Gastroesophageal sphincter (tissue), 4 donors: ENCODE results near the gene STXBP1. TPM values are rescaled to one million over a fixed set of nuclear protein-coding genes. Genes with fewer than 3 reads are reported as not detected.
"Not testable (repeated sequence)": the region's sequence is repeated elsewhere in the genome, so short reads cannot be mapped to it uniquely, and the experiment has no call there.

Experiments
- ATAC-seq: fragments of 150-250 bp; one replicate; pipeline ENCODE4 v1.9.1; 2016; ENCODE audit warnings: mild to moderate bottlenecking, moderate library complexity
- H3K27ac ChIP-seq, 4 donors: fragments of 200-600 bp; sonication (generic) in 3 of 4; 1 replicate in 3 of 4; 2 replicates in 1 of 4; pipeline ENCODE4 v1.5.1; 2016 to 2019
- H3K27me3 ChIP-seq: fragments of 200-600 bp; sonication (generic); one replicate; pipeline ENCODE4 v1.5.1; 2019
- H3K36me3 ChIP-seq, 2 donors: fragments of 200-600 bp; sonication (generic); one replicate each; pipeline ENCODE4 v1.5.1; 2019; ENCODE audit warnings: control low read depth in 1 of 2
- H3K4me1 ChIP-seq, 3 donors: fragments of 200-600 bp; sonication (generic); 1 replicate in 2 of 3; 2 replicates in 1 of 3; pipeline ENCODE4 v1.5.1; 2016 to 2019; ENCODE audit warnings: control low read depth in 2 of 3
- H3K4me3 ChIP-seq, 2 donors: fragments of 200-600 bp; sonication (generic); one replicate each; pipeline ENCODE4 v1.5.1; 2019; ENCODE audit warnings: mild to moderate bottlenecking in 1 of 2, moderate library complexity in 1 of 2
- H3K9me3 ChIP-seq, 3 donors: fragments of 200-600 bp; sonication (generic); one replicate each; pipeline ENCODE4 v1.5.1; 2017 to 2019; ENCODE audit warnings: control low read depth in 2 of 3
- EP300 ChIP-seq: sonication (generic); formaldehyde crosslinking; IDR thresholded peaks from one replicate; pipeline ENCODE4 v1.6.1; 2017; ENCODE audit warnings: antibody characterized with exemption, mild to moderate bottlenecking
- POLR2A ChIP-seq, 2 donors: fragments of 450-650 bp; IDR thresholded peaks; one replicate each; pipeline ENCODE4 v1.6.1; 2017; ENCODE audit warnings: antibody characterized with exemption in 2 of 2, mild to moderate bottlenecking in 2 of 2, moderate library complexity in 1 of 2
- POLR2AphosphoS5 ChIP-seq: sonication (generic); formaldehyde crosslinking; IDR thresholded peaks from one replicate; pipeline ENCODE4 v1.6.1; 2017; ENCODE audit warnings: antibody characterized with exemption
- WGBS, 2 donors: methylation state at CpG; one replicate each; pipeline ENCODE4 v1.1.5; 2018; ENCODE audit warnings: low coverage in 1 of 2; 5-methylcytosine and 5-hydroxymethylcytosine counted together
- total RNA-seq, 4 donors: library from RNA; depleted of rRNA; stranded (reverse); fragments of >200 nt; gene quantifications; one replicate each; pipeline ENCODE4 v1.1.0, GENCODE V29; 2016
- TF ChIP-seq, protein P1 (sequence below), 4 experiments: fragments of 200-600 bp in 2 of 4; fragments of 450-650 bp in 2 of 4; sonication (generic) in 1 of 4; IDR thresholded peaks; one replicate each; pipeline ENCODE4 v1.5.1; 2017 to 2019; ENCODE audit warnings: antibody characterized with exemption in 4 of 4, mild to moderate bottlenecking in 2 of 4, moderate library complexity in 2 of 4

The STXBP1 gene
- total RNA-seq, 4 donors from 2014 or later, result 25.7 to 47.0 (median 33.1) TPM

DNA sequence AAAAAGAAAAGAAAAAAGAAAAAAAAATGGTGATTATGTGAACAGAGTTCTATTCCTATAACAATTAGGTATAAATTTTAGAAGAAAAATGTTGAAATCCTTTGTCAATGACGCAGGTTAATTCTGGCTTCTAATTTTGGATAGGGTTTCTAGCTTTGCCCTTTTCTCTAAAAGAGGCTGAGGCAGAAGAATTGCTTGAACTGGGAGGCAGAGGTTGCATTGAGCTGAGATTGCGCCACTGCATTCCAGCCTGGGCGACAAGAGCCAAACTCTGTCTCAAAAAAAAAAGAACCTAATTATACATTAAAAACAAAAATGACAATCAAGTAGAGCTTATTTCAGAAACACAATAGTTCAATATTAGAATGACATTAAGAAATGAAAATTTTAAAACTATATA is 2.9 kb downstream of the STXBP1 start:
- 74 to 87% methylated on average over 2 to 3 of the region's 3 CpGs for WGBS, 2 donors
- ATAC-seq, result no peak
- Histone ChIP-seq H3K4me1 (peaks cover 0 to 26% (median 0%) of the 10 kb centered on the region in 3 donors), H3K27me3 (no peaks in the 10 kb centered on the region), H3K36me3 (no peaks in the 10 kb centered on the region), H3K9me3 (no peaks in the 10 kb centered on the region), H3K4me3 (no peak overlapping the region), H3K27ac (no peak overlapping the region)
- TF ChIP-seq, protein P1, sequence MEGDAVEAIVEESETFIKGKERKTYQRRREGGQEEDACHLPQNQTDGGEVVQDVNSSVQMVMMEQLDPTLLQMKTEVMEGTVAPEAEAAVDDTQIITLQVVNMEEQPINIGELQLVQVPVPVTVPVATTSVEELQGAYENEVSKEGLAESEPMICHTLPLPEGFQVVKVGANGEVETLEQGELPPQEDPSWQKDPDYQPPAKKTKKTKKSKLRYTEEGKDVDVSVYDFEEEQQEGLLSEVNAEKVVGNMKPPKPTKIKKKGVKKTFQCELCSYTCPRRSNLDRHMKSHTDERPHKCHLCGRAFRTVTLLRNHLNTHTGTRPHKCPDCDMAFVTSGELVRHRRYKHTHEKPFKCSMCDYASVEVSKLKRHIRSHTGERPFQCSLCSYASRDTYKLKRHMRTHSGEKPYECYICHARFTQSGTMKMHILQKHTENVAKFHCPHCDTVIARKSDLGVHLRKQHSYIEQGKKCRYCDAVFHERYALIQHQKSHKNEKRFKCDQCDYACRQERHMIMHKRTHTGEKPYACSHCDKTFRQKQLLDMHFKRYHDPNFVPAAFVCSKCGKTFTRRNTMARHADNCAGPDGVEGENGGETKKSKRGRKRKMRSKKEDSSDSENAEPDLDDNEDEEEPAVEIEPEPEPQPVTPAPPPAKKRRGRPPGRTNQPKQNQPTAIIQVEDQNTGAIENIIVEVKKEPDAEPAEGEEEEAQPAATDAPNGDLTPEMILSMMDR (IDR thresholded peaks at IDR 0.05), result no peak
- TF ChIP-seq EP300 (no peak), POLR2A (IDR thresholded peaks at IDR 0.05) (no peak), POLR2AphosphoS5 (no peak)

DNA sequence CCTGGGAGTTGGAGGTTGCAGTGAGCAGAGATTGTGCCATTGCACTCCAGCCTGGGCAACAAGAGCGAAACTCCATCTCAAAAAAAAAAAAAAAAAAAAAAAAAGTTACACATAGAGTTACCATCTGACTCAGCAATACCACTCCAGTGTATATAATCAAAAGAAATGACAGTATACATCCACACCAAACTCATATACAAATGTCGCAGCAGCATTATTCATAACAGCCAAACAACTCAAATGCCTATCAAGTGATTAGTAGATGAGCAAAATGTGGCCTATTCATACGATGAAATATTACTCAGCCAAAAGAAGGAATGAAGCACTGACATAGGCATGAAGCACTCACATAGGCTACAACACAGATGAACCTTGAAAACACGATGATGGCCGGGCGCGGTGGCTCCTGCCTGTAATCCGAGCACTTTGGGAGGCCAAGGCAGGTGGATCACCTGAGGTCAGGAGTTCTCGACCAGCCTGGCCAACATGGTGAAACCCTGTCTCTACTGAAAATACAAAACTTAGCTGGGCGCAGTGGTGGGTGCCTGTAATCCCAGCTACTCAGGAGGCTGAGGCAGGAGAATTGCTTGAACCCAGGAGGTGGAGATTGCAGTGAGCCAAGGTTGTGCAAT is 9.4 kb downstream of the STXBP1 start:
- not testable (repeated sequence) for H3K4me3 ChIP-seq, H3K27ac ChIP-seq, H3K4me1 ChIP-seq, H3K36me3 ChIP-seq, H3K9me3 ChIP-seq, ATAC-seq, H3K27me3 ChIP-seq
- WGBS, 2 donors, result 75 to 96% methylated on average over 4 to 10 of the region's 10 CpGs

DNA sequence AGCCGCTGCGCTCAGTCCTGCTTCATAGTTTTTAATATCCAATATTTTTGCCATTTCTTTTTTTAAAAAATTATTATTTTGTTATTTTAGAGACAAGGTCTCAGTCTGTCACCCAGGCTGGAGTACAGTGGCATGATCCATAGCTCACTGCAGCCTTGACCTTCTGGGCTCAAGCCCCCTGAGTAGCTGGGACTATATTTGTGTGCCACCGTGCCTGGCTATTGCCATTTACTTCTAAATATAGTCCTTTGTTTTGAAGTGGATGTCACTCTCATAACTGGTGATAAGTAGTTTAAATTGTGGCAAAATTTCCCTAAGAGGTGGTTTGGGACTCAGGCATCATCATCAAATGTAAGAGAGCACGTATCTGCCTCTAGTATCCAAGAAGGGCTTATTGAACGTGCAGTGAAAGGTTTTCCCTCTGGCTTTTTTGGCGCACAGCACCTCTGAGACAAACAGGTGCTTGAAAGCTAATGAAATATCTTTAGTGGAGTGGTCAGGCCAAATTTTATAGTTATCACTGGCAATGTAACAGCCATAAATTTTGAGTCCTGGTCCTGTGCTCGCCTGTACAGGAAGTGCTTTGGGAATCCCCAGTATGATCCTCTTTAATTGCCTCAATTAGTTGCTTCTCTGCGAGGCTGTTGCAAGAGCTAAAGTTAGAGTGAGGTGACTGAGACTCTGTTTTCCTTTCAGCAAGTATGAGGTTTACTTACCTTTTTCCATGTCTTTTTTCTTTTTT is 14.8 kb downstream of the STXBP1 start:
- no peaks in the 10 kb centered on the region for H3K36me3 ChIP-seq
- no peak for ATAC-seq
- no peak for TF ChIP-seq POLR2AphosphoS5
- TF ChIP-seq EP300, result no peak
- TF ChIP-seq, protein P1 (IDR thresholded peaks at IDR 0.05), result no peak
- no peak for TF ChIP-seq POLR2A (IDR thresholded peaks at IDR 0.05)
- no peak overlapping the region for H3K27ac ChIP-seq
- 66 to 78% methylated on average over 8 of the region's 8 CpGs for WGBS, 2 donors
- no peaks in the 10 kb centered on the region for H3K9me3 ChIP-seq
- H3K4me1 ChIP-seq, result peaks cover 0 to 15% (median 0%) of the 10 kb centered on the region in 3 donors
- H3K27me3 ChIP-seq, result no peaks in the 10 kb centered on the region
- no peak overlapping the region for H3K4me3 ChIP-seq

DNA sequence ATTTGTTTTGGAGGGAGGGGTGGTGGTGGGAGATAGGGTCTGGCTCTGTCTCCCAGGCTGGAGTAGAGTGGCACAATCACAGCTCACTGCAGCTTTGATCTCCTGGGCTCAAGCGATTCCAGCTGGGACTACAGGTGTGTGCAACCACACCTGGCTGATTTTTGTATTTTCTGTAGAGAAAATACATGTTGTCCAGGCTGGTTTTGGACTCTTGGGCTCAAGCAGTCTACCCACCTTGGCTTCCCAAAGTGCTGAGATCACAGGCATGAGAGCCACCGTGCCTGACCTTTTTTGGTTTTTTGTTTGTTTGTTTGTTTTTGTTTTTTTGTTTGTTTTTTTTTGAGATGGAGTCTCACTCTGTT is 15.4 kb downstream of the STXBP1 start:
- H3K27ac ChIP-seq, result no peak overlapping the region
- 83 to 100% methylated on average over 1 to 2 of the region's 2 CpGs for WGBS, 2 donors
- TF ChIP-seq POLR2AphosphoS5, result no peak
- TF ChIP-seq POLR2A (IDR thresholded peaks at IDR 0.05), result no peak
- TF ChIP-seq EP300, result no peak
- TF ChIP-seq, protein P1 (IDR thresholded peaks at IDR 0.05), result no peak
- no peaks in the 10 kb centered on the region for H3K36me3 ChIP-seq
- peaks cover 0 to 15% (median 0%) of the 10 kb centered on the region in 3 donors for H3K4me1 ChIP-seq
- ATAC-seq, result no peak
- H3K9me3 ChIP-seq, result no peaks in the 10 kb centered on the region
- H3K27me3 ChIP-seq, result no peaks in the 10 kb centered on the region
- no peak overlapping the region for H3K4me3 ChIP-seq

DNA sequence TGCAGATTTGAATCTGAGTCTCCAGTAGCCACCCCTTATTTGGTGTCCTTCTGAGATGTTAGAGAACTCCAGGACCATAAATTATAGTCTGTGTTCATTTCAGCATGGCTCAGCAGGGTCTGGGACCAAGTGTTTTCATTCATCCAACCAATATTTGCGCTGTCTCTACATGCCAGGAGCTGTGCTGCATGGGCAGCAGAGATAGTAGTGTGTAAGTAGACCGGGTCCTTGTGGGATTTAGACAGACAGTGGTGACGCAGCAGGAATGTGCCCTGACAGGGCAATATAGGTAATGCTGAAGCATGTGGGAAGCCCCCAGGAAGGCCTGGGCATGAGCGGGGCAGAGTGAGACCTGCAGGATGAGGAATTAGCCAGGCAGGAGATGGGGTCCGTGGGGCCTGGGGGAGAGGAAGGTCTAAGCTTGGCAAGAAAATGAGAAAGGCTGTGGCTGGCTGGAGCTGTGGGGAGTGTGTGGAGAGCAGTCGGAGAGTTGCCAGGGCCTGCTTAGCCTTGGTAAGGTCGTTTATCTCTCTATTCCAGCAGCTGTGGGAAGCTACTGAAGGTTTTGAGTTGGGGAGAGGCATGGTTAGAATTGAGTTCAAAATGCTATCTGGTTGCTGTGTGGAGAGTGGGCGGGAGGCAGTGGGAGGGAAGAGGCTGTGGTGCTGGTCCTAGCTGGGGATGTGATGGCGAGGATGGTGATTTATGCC is 16.8 kb downstream of the STXBP1 start:
- TF ChIP-seq EP300, result no peak
- TF ChIP-seq POLR2A (IDR thresholded peaks at IDR 0.05), result no peak
- H3K27ac ChIP-seq, result no peak overlapping the region

More for the DNA sequence above, 16.8 kb downstream of the STXBP1 start:
- Histone ChIP-seq H3K27me3 (no peaks in the 10 kb centered on the region), H3K9me3 (no peaks in the 10 kb centered on the region), H3K36me3 (no peaks in the 10 kb centered on the region), H3K4me1 (peaks cover 0 to 26% (median 0%) of the 10 kb centered on the region in 3 donors), H3K4me3 (no peak overlapping the region)
- WGBS, 2 donors, result 52 to 58% methylated on average over 8 of the region's 9 CpGs
- ATAC-seq, result no peak
